Gastrocnemius medialis (tissue), 4 donors: Measurements from ENCODE around the gene LENG1. TPM values are rescaled to one million over a fixed set of nuclear protein-coding genes. Genes with fewer than 3 reads are reported as not detected.
"Not testable (repeated sequence)": the region's sequence is repeated elsewhere in the genome, so short reads cannot be mapped to it uniquely, and the experiment has no call there.

Source experiments
- ATAC-seq, 2 donors: fragments of 150-250 bp; one replicate each; pipeline ENCODE4 v1.9.1; 2016
- DNase-seq, 2 donors: peaks; one replicate each; pipeline ENCODE4 v3.0.0-alpha.2; 2019
- H3K27ac ChIP-seq, 4 donors: fragments of 200-600 bp; sonication (generic); 1 replicate in 1 of 4; 2 replicates in 3 of 4; pipeline ENCODE4 v1.5.1; 2016 to 2018; ENCODE audit warnings: mild to moderate bottlenecking in 2 of 4, moderate library complexity in 1 of 4
- H3K27me3 ChIP-seq, 3 donors: fragments of 200-600 bp; sonication (generic) in 2 of 3; 1 replicate in 1 of 3; 2 replicates in 2 of 3; pipeline versions ENCODE4 v1.5.1 to v1.6.0; 2016 to 2019; ENCODE audit warnings: mild to moderate bottlenecking in 1 of 3, moderate library complexity in 1 of 3
- H3K36me3 ChIP-seq, 2 donors: fragments of 200-600 bp; sonication (generic) in 1 of 2; one replicate each; pipeline ENCODE4 v1.5.1; 2017 to 2018
- H3K4me1 ChIP-seq, 2 donors: fragments of 200-600 bp; sonication (generic) in 1 of 2; one replicate each; pipeline ENCODE4 v1.5.1; 2016 to 2017; ENCODE audit warnings: mild to moderate bottlenecking in 2 of 2
- H3K4me3 ChIP-seq, 4 donors: fragments of 200-600 bp; sonication (generic) in 3 of 4; 1 replicate in 1 of 4; 2 replicates in 3 of 4; pipeline ENCODE4 v1.5.1; 2016 to 2019; ENCODE audit warnings: mild to moderate bottlenecking in 2 of 4
- H3K9me3 ChIP-seq, 3 donors: fragments of 200-600 bp; sonication (generic) in 2 of 3; 1 replicate in 1 of 3; 2 replicates in 2 of 3; pipeline ENCODE4 v1.5.1; 2016 to 2019
- CTCF ChIP-seq, 5 experiments: fragments of 450-650 bp in 3 of 5; fragments of 200-600 bp in 2 of 5; sonication (generic) in 2 of 5; IDR thresholded peaks in 4 of 5; conservative IDR thresholded peaks in 1 of 5; 1 replicate in 4 of 5; 2 replicates in 1 of 5; pipeline ENCODE4 v1.5.1; 2016 to 2019; ENCODE audit warnings: antibody characterized with exemption in 5 of 5, mild to moderate bottlenecking in 3 of 5, moderate library complexity in 3 of 5
- POLR2A ChIP-seq, 2 donors: fragments of 450-650 bp; IDR thresholded peaks; one replicate each; pipeline ENCODE4 v1.6.1; 2017; ENCODE audit warnings: antibody characterized with exemption in 2 of 2, mild to moderate bottlenecking in 2 of 2, moderate library complexity in 2 of 2
- in situ Hi-C, 4 donors: fragments of 200-750 bp; cut with MboI; loops; one replicate each; pipeline versions ENCODE4 v1.15.0 to v1.8.0; 2017; ENCODE audit warnings: low sequenced_read_pairs in 4 of 4
- intact Hi-C: fragments of 100-400 bp; cut with DNase I; formaldehyde crosslinking; loops from one replicate; pipeline ENCODE4 v1.15.1; 2023; ENCODE audit warnings: low total_unique reads
- total RNA-seq, 4 donors: library from RNA; depleted of rRNA; stranded (reverse); fragments of >200 nt; gene quantifications; one replicate each; pipeline versions ENCODE4 v1.1.0 to v1.2.3, GENCODE V29; 2016

Gene LENG1
- total RNA-seq, 4 donors from 2014 or later, result 6.5 to 14.2 (median 11.9) TPM

- no peaks in the 10 kb centered on the region for H3K36me3 ChIP-seq
Measured at GRCh38 chr19:54178581-54179261, 19.2 kb upstream of the LENG1 start.

DNA sequence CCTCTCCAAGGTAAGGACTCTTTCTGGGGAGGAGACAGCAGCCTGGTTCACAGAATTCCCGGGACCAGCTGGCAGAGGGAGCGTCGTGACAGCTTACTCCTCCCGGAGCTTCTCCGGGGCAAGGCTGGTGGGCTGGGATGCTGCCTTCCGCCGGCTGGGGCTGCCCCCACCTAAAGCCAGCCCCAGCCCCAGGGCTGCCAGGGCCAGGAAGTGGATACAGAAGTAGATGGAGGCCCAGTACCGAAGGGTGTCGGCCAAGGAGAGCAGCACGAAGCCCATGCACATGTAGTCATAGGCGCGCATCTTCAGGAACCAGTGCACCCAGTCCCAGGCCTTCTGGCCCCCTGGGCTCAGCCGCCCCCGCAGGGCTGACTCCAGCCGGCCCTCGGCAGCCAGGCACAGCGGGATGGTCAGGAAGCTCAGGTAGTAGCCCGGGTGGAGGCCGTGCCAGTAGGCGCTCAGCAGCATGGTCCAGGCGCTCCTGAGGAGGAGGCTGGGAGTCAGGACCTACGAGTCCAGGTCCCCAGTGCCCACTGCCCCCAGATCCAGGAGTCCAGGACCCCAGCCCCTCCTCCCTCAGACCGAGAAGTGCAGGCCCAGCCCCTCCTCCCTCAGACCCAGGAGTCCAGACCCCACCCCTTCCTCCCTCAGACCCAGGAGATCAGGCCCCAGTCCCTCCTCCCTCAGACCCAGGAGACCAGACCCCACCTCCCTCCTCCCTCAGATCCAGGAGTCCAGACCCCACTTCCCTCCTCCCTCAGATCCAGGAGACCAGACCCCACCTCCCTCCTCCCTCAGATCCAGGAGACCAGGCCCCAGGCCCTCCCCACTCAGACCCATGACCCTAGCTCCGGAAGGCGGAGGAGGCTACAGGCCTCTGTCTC, 14.7 kb upstream of the LENG1 start:
- Histone ChIP-seq H3K9me3 (no peaks in the 10 kb centered on the region), H3K4me1 (no peaks in the 10 kb centered on the region), H3K4me3 (no peak overlapping the region), H3K27me3 (peaks cover 4 to 18% (median 11%) of the 10 kb centered on the region in 3 donors), H3K36me3 (no peaks in the 10 kb centered on the region), H3K27ac (no peak overlapping the region)
- intact Hi-C loops, result no loop called here
- ATAC-seq, result no peak
- in situ Hi-C loops, result no loop called here
- DNase-seq, result no peak
- no peak for TF ChIP-seq CTCF (IDR thresholded peaks at IDR 0.05 in 4 of 5, conservative IDR thresholded peaks at IDR 0.05 in 1 of 5)
- no peak for TF ChIP-seq POLR2A (IDR thresholded peaks at IDR 0.05)

More at GRCh38 chr19:54178581-54179261, 19.2 kb upstream of the LENG1 start:
- no peak for TF ChIP-seq POLR2A (IDR thresholded peaks at IDR 0.05)
- no peak for TF ChIP-seq CTCF (IDR thresholded peaks at IDR 0.05 in 4 of 5, conservative IDR thresholded peaks at IDR 0.05 in 1 of 5)
- DNase-seq (no peak), ATAC-seq (peak in 1 of 2 donors; percentile 81)
- intact Hi-C loops (no loop called here), in situ Hi-C loops (no loop called here)
- H3K4me1 ChIP-seq, result no peaks in the 10 kb centered on the region
- H3K4me3 ChIP-seq, result no peak overlapping the region
- H3K27me3 ChIP-seq, result peaks cover 0 to 4% (median 1%) of the 10 kb centered on the region in 3 donors
- H3K9me3 ChIP-seq, result no peaks in the 10 kb centered on the region
- no peak overlapping the region for H3K27ac ChIP-seq

- ATAC-seq, result no peak
- in situ Hi-C loops (no loop called here), intact Hi-C loops (no loop called here)
- no peak for TF ChIP-seq CTCF (IDR thresholded peaks at IDR 0.05 in 4 of 5, conservative IDR thresholded peaks at IDR 0.05 in 1 of 5)
- no peak for TF ChIP-seq POLR2A (IDR thresholded peaks at IDR 0.05)
- Histone ChIP-seq H3K36me3 (no peaks in the 10 kb centered on the region), H3K4me3 (no peak overlapping the region), H3K27ac (peak overlapping the region in 1 of 4 donors; percentile 62), H3K27me3 (peaks cover 4 to 18% (median 11%) of the 10 kb centered on the region in 3 donors), H3K4me1 (peaks cover 0 to 2% of the 10 kb centered on the region in 2 donors), H3K9me3 (no peaks in the 10 kb centered on the region)
- no peak for DNase-seq
Measured at GRCh38 chr19:54173359-54173699, 13.8 kb upstream of the LENG1 start.

GRCh38 chr19:54172471-54173358, 13.2 kb upstream of the LENG1 start, which contains the start of gene TMC4:
TSS of gene TMC4 (minus strand) at chr19:54173160. CDS start at chr19:54173117, 43 bp downstream.
- in situ Hi-C loops (no loop called here), intact Hi-C loops (no loop called here)
- H3K27ac ChIP-seq, result peak within 1 kb of the TSS; percentile 37 to 69 (median 54)

DNA sequence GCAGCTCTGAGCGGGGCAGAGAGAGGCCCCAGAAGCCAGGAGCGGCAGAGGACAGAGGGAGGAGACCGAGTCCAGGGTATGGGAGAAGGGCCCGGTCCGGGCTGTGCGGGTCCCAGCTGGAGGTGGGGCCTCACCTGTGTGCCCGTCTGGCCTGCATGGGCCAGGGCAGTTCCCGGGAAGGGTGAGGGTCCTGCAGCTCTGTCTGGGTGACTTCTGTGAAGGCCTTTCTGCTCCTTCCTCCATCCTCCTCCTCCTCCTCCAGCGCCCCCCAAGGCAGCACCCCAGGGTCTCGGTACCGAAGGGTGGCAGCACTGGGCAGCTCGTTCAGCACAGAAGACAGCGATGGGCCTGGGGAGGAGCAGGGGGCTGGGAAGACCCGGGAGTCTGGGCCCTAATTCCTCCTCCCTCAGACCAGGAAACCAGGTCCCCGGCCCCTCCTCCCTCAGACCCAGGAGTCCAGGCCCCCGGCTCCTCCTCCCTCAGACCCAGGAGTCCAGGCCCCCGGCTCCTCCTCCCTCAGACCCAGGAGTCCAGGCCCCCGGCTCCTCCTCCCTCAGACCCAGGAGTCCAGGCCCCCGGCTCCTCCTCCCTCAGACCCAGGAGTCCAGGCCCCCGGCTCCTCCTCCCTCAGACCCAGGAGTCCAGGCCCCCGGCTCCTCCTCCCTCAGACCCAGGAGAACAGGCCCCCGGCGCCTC, 12.4 kb upstream of the LENG1 start:
- in situ Hi-C loops, ATAC-seq: not testable (repeated sequence)
- peak overlapping the region in 3 of 4 donors; percentile 33 to 69 (median 62) for H3K27ac ChIP-seq

More at GRCh38 chr19:54172471-54173358, 13.2 kb upstream of the LENG1 start, which contains the start of gene TMC4:
- peak within 1 kb of the TSS in 2 of 4 donors; percentile 17 to 22 for H3K4me3 ChIP-seq
- H3K4me1 ChIP-seq, result peaks cover 0 to 4% of the 10 kb centered on the region in 2 donors
- no peak for DNase-seq
- no peak for TF ChIP-seq CTCF (IDR thresholded peaks at IDR 0.05 in 4 of 5, conservative IDR thresholded peaks at IDR 0.05 in 1 of 5)
- no peak for TF ChIP-seq POLR2A (IDR thresholded peaks at IDR 0.05)
- no peaks in the 10 kb centered on the region for H3K9me3 ChIP-seq
- ATAC-seq, result peak; percentile 48 to 61
- H3K27me3 ChIP-seq, result peaks cover 4 to 18% (median 11%) of the 10 kb centered on the region in 3 donors
- H3K36me3 ChIP-seq, result no peaks in the 10 kb centered on the region

More for the DNA sequence above, 12.4 kb upstream of the LENG1 start:
- DNase-seq, H3K4me1 ChIP-seq, H3K36me3 ChIP-seq, H3K4me3 ChIP-seq, intact Hi-C loops, H3K9me3 ChIP-seq: not testable (repeated sequence)
- peaks cover 4 to 18% (median 11%) of the 10 kb centered on the region in 3 donors for H3K27me3 ChIP-seq
